Renal cortex interstitium (tissue), 11 donors: ENCODE measurements around the gene MCM7. TPM values are rescaled to one million over a fixed set of nuclear protein-coding genes. Genes with fewer than 3 reads are reported as not detected.

ENCODE experiments used
- DNase-seq, 11 donors: peaks; one replicate each; pipeline ENCODE4 v3.0.0-alpha.2; 2013; ENCODE audit warnings: low read depth in 9 of 11, low spot score in 4 of 11; ENCODE audit errors: extremely low read depth in 1 of 11
- polyA plus RNA-seq, 3 donors: library from polyadenylated mRNA; unstranded; fragments of 120-200 nt; gene quantifications; one replicate each; pipeline ENCODE4 v1.2.1, GENCODE V29; 2013; ENCODE audit not compliant: insufficient read length in 3 of 3

The MCM7 gene
- polyA plus RNA-seq, 3 donors: 141 to 173 (median 162) TPM

- DNase-seq: no peak
These were observed 49.6 kb downstream of the MCM7 start for GRCh38 chr7:100051611-100052010.

- peak; percentile 66 to 86 (median 79) for DNase-seq
These were observed 51.5 kb downstream of the MCM7 start, which contains the start of gene ZSCAN21 for GRCh38 chr7:100049441-100050291. Gene ZSCAN21, plus strand, starts transcription at chr7:100049774. Its CDS starts 7,233 bp downstream, at chr7:100057007.

GRCh38 chr7:100048680-100049079 lies 52.5 kb downstream of the MCM7 start:
- no peak for DNase-seq

GRCh38 chr7:100044718-100045117 lies 56.5 kb downstream of the MCM7 start:
- no peak for DNase-seq

Other genes starting within 250 kb of the MCM7 start
- gene OR2AE1, start 224.4 kb downstream of the MCM7 start, polyA plus RNA-seq: under 1 TPM in 1 of 3 donors, not detected in 2; 0.14 TPM
- 10 to 100 TPM; 32.4 to 37.9 (median 33.2) TPM for gene TRIM4, start 181.9 kb downstream of the MCM7 start, polyA plus RNA-seq
- gene GJC3, start 171.8 kb downstream of the MCM7 start, polyA plus RNA-seq: 1 to 10 TPM in 1 of 3 donors, under 1 TPM in 2; 0.66 to 1.6 (median 0.97) TPM
- gene AZGP1, start 125.4 kb downstream of the MCM7 start, polyA plus RNA-seq: 10 to 100 TPM; 56.0 to 67.1 (median 61.6) TPM
- gene ZKSCAN1, start 85.8 kb downstream of the MCM7 start, polyA plus RNA-seq: 10 to 100 TPM; 56.7 to 64.3 (median 62.7) TPM
- gene ZSCAN21, start 51.6 kb downstream of the MCM7 start, polyA plus RNA-seq: 10 to 100 TPM; 21.8 to 24.7 (median 23.3) TPM
- gene ZNF3, start 19.7 kb downstream of the MCM7 start, polyA plus RNA-seq: 10 to 100 TPM; 49.6 to 56.1 (median 50.0) TPM
- gene COPS6, start 12.4 kb downstream of the MCM7 start, polyA plus RNA-seq: 100 to 1,000 TPM; 122 to 135 (median 135) TPM
- gene AP4M1, start 246 bp upstream of the MCM7 start, polyA plus RNA-seq: 10 to 100 TPM; 32.4 to 36.9 (median 36.5) TPM
- gene TAF6, start 18.0 kb upstream of the MCM7 start, polyA plus RNA-seq: 10 to 100 TPM; 65.4 to 69.4 (median 69.1) TPM
- gene CNPY4, start 18.2 kb upstream of the MCM7 start, polyA plus RNA-seq: 10 to 100 TPM; 40.1 to 47.0 (median 41.5) TPM
- gene MBLAC1, start 25.6 kb upstream of the MCM7 start, polyA plus RNA-seq: 1 to 10 TPM in 2 of 3 donors, under 1 TPM in 1; 0.79 to 1.9 (median 1.8) TPM
- 100 to 1,000 TPM in 2 of 3 donors, 10 to 100 TPM in 1; 95.3 to 118 (median 116) TPM for gene LAMTOR4, start 47.5 kb upstream of the MCM7 start, polyA plus RNA-seq
- 10 to 100 TPM; 16.9 to 26.3 (median 21.5) TPM for gene TRAPPC14, start 57.3 kb upstream of the MCM7 start, polyA plus RNA-seq
- 1 to 10 TPM; 4.6 to 6.8 (median 6.2) TPM for gene GAL3ST4, start 67.2 kb upstream of the MCM7 start, polyA plus RNA-seq
- gene GPC2, start 76.0 kb upstream of the MCM7 start, polyA plus RNA-seq: 10 to 100 TPM in 2 of 3 donors, 1 to 10 TPM in 1; 9.4 to 14.5 (median 14.0) TPM
- gene STAG3, start 76.5 kb upstream of the MCM7 start, polyA plus RNA-seq: 10 to 100 TPM; 13.2 to 33.8 (median 15.3) TPM
- 1 to 10 TPM; 2.2 to 6.6 (median 5.2) TPM for gene PVRIG, start 118.6 kb upstream of the MCM7 start, polyA plus RNA-seq
- 1 to 10 TPM; 6.8 to 9.0 (median 8.0) TPM for gene SPDYE3, start 206.3 kb upstream of the MCM7 start, polyA plus RNA-seq